Activated CD4-positive, alpha-beta T cell treated with anti-CD3 and anti-CD28 coated beads for 24 hours (primary cell): Measurements from ENCODE around the gene LCAT.
A peak's percentile ranks its signal among the peaks of the same experiment; 100 is the strongest.
"Not testable (repeated sequence)": the region's sequence is repeated elsewhere in the genome, so short reads cannot be mapped to it uniquely, and the experiment has no call there.

Source experiments
- DNase-seq, 2 donors: peaks; one replicate each; pipeline ENCODE4 v3.0.0-alpha.2; 2020; ENCODE audit warnings: low read depth in 2 of 2

Gene LCAT

DNA sequence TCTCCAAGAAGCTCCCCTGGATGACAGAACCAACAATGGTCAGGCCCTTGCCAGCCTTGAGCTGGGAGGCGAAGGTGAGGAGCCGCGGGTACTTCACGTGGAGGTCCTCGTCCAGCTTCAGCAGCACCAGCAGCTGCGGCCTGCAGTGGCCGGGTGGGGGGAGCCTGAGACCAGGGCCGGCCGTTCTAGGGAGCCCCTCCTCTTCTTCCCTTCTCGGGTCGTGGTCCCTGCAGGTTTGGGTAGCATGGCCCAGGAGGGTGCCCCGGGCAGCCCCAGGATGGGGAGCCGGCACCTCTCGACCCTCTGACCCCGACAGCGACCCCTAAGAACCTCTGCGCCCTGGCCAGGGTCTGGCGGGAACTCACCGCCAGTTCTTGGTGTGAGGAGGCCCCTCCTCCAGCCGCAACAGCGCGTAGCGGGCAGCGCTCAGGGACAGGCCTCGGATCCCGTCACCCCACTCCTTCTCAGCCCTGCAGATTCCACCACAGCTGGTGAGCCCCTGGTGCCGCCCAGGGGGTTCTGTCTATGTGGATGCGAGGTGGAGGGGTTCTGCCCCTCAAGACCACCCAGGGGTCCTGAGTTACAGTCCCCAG, 3.1 kb upstream of the LCAT start:
- no peak for DNase-seq

DNA sequence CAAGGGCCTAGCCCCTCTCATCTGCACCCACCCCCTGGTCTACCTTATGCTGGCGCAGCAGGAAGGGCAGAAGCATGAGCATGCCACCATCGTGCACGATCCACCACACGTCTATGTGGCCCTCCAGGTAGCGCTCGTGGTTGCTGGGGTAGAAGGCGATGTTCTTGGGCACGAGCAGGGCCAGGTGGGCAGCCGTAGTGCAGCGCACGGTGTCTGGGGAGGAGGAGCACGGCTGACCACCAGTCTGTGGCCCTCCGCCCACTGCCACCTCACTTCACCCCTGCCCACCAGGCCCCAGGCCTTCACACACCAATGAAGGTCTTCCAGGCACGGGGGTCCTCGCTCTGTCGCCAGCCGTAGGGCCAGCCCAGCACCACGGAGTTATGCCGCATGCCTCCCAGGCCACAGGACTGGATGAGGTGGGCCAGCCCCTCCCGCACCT, 2.2 kb upstream of the LCAT start:
- DNase-seq, result no peak

DNA sequence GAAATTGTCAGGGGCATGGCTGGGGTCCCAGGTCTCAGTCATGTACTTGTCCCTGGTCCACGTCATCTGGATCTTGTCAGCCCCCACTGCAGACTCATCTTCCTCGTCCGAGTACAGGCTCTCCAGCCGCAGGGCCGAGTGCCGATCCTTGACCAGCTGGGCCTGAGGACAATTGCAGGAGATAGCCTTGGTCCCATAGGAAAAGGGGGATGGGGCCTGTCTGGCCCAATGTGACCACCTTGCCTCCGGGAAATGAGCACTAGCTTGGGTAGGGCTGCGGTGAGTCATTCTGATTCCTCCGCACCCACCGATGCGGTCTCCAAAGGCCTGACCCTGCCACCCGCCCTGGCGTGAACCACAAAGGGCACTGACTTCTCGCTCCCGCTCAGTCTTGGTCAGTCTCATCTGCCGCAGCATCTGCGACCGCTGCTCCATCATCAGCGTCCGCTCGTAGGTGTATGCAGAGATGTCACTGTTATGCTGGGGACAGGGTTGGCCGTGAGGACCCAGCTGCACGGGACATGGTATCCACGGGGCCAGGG, 1.5 kb upstream of the LCAT start:
- no peak for DNase-seq

DNA sequence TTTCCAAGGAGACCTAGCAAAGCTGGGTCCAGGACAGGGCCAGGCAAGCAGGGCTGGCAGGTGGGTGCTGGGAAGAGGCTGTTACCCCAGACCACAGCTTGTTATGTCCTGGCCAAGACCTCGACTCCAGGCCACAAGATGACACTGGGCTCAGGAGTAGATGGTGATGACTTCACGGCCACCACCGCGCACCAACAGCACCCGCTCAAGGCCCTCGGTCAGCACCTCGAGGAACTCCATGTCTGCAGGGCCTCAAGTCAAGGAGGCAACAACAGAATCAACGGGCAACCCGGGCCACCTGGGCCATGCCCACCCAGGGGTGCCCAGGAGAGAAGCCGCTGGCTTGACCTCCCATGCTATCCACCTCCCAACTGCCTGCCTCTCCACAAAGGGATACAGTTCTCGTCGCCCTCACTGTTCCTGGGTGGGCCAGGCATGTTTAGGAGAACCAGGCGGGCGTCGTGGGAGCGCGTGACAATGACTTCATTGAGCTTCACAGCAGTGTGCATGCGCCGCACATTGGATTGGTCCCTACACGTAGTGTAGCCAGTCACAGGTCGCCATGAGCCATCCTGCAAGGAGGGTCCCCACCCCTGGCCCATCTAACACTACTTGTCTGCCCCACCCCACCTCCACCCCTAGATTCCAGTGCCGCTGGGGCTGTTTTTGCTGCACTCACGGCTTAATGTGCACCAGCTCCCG, 921 bp upstream of the LCAT start:
- no peak for DNase-seq

DNA sequence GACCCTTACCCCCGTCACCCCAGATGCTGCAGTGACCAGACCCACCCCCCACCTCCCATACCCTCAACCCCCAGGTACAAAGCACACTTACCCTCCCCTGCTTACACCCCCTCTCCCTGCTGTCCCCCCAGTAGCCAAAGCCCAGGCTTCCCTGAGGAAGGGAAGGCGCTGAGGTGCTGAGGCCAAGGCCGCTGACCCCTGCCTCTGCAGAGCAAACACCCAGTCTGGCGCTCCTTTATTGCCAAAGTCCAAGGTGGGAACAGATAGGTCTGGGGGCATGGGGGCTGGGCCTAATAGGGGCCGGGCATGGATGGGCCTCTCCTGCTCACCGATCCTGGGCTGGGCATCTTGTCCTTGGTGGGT, 683 bp downstream of the LCAT start:
- DNase-seq, result no peak

DNA sequence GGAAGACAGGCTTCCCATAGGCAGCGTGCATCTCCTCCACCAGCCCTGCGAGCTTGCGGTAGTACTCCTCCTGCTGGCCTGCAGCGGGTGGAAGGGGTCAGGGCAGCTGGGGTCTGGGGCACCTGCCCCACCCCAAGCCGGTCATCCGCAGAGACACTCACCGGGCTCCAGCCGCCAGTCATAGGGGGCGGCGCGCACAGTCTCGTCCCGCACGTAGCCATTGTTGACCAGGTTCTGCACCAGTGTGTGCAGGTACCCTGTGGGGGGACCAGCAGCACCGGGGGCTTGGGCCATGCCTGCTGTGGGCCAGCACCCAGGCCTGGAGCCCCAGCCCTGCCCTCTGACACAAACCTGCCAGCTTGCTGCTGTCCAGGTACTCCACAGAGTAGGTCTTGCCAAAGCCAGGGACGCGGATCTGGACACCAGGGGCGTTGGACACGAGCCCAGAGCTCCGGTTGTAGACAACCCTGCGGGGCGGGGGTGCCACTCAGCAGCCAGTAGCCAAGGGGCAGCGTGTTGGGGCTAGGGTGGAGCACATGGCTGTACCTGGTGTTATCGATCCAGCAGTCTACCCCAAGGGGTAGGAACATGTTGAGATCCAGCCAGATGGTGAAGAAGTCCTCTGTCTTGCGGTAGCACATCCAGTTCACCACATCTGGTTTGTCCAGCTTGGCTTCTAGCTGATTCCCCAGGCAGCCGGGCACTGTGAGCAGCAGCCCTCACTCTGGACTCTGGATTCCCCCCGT, 1.2 kb downstream of the LCAT start:
- no peak for DNase-seq

DNA sequence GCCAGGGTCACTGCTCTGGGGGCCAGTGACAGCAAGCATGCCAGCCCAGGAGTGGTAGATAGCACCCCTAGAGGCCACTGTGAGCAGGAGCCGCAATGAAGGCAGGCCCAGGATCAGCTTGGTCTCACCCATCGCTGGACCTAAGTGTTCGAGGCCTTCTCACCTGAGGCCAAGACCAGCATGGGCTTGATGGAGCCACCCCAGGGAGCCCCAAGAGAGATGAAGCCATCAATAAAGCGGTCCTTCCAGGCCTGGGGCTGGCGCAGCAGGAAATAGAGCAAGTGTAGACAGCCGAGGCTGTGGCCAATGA, 1.8 kb downstream of the LCAT start:
- DNase-seq, result no peak

DNA sequence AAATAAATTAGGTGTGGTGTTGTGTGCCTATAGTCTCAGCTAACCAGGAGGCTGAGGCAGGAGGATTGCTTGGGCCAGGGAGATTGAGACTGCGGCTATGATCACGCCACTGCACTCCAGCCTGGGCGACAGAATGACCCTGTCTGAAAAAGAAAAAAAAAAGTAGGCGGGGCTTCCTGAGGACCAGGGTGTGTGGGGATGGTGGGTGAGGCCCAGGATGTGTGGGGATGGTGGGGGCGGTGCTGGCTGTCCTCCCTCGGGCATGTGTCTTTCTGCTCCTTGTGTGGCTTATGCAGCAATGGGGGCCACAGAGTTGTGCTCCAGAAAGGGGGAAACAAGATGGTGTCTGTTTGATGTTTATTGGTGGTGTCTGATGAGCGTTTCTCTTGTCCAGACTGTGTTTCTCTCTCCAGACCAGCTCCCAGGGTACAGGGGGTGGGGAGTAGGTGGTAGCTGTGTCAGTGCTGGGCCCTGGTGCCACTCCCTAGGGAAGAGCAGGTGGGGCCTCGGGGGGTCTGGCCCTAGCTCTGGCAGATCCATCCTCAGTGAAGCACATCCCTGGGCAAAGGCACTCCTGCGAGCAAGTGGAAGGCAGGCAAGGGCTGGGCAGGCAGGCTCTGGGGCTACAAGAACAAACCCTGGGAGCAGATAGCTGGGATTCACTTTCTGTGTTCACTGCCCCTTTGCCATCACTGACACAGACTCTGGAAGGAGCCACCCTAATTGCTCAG, 2.3 kb downstream of the LCAT start:
- DNase-seq, result no peak

DNA sequence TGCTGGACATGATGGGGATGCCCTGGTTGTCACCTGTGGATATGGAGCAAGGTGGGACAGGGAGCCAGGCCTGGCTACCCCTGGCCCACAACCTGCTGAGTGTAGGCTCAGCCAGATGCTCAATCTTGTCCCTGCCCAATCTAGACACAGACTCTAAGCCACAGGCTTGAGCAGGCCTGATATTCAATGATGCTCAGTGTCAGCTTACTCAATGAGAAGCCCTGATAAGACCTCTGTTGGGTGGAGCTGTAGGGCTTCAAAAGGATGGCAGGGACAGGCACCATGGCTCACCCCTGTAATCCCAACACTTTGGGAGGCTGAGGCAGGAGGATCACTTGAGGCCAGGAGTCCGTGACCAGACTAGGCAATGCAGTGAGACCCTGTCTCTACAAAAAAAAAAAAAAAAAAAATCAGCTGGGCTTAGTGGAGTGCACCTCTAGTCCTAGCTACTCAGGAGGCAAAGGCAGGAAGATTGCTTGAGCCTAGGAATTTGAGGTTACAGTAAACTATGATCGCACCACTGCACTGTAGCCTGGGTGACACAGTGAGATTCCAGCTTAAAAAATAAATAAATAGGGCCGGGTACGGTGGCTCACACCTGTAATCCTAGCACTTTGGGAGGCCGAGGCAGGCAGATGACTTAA, 3.4 kb downstream of the LCAT start:
- DNase-seq, result no peak

DNA sequence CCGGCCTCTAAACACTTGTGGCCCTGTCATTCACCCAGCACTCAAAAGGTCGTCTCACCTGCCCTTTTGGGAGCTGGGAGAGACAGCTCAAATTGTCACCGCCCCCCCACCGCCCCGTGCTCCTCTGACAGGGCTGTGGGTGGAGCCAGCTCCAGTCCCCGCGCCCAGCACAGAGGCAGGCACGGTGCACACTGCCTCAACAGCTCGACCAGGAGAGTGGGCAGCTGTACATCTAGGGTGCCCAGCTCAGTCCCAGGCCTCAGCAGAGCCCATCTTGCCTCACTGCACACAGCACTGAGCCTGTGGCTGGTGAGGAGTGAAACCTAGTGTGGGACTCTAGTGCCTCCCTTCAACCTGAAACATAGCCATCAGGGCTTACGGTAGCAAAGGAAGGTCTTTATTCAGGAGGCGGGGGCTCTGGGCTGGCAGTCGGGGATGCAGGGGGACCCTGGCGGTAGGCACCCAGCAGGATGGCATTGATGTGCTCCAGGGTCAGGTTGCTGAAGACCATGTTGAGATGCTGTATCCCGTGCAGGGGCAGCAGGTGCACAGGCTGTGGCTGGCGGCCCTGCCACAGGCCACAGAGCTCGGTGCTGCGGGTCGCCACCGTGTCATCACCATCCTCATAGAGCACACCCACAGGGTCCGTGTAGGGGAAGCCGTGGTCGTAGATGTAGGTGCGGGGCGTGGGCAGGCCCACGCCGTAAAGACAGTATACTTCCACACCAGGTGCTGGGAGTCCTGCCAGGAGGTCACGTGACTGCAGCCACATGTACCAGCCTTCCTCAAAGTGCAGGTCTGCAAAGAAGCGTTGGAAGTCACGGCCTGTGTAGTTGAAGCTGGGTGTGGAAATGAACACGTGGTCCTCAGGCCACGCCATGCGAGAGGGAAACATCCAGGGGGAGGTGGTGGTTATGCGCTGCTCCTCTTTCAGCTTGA, 4.1 kb downstream of the LCAT start:
- peak in 1 of 2 donors; percentile 52 for DNase-seq

DNA sequence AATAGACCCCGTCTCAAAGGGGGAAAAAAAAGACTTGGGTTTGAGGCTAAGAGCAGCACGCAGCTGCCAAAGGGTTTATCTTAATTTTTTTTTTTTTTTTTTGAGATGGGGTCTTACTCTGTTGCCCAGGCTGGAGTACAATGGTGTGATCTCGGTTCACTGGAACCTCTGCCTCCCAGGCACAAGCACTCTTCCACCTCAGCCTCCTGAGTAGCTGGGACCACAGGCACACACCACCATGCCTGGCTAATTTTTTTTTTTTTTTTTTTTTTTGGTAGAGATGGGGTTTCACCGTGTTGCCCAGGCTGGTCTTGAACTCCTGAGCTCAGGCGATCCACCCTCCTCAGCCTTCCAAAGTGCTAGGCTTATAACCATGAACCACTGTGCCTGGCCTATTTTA, 6.2 kb downstream of the LCAT start:
- DNase-seq, result not testable (repeated sequence)

DNA sequence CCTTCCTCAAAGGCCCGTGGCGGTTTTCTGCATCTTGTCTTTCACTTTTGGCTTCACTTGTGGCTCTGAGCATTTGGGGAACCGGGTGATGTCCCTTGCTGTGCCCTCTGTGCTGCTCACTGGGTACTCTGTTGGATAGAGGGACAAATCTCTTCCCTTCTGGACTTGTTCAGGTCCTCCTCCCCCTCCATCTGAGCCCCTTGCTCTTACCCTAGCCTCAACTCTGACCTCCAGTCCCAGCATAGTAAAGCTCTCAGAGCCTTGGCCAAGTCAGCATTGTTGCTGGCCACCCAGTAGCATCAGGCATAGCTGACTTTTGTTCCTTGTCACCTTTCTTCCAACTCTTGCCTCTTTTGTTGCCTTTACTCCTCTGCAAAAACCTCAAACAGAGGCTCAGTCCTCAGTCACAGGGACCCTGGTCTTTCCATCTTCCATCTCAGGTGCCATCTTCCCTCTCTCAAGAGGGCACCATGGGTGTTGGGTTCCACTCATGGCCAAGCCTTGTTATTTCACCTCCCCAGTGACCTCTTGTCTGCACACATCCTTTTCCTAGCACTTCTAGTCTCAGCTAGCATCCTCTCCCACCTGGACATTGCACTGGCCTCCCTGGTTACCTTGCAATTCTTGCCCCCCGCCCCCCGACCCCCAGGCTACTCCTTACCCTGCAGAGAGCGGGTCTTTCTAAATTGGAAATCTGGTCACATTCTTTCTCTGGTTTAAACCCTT, 6.9 kb downstream of the LCAT start:
- DNase-seq, result peak; percentile 56 to 61

DNA sequence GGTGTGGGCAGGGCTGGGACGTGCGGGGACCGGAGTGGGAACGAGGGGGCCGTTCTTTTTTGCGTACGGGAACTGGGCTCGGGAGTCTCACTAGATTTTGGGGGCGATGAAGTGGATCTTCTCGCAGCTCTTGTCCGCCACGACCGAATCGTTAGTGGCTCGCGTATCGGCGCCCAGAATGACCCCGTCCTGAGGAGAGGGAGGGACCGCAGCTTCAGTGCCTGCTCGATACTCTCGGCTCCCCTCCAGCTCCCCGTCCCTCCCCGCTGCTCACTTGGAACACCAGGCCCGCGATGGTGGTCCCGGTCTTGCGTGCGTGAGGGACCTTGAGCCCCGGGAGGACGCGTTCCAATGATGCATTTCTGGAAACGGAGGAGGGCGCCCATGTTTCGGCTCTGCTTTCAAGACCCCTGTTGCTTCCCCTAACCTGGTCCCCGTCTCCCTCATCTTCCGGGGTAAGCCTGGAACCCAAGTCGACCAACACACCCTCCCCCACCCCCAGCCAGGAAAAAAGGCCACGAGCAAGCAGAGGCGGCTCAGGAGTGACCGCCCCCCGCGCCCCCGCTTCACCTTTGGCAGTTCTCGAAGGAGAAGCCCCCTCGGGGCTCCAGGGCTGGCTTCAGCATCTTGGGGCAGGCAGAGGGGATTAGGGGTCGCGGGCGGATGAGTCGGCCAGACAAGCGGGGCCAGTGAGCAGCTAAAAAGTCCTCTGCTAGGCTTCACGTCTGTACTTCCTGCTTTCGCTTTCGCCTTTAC, 7.6 kb downstream of the LCAT start, which contains the start of gene PSMB10:
PSMB10 (minus strand) TSS at position 727 of the 756 bp plus-strand sequence; CDS start at position 626, 101 bp downstream.
- no peak for DNase-seq

DNA sequence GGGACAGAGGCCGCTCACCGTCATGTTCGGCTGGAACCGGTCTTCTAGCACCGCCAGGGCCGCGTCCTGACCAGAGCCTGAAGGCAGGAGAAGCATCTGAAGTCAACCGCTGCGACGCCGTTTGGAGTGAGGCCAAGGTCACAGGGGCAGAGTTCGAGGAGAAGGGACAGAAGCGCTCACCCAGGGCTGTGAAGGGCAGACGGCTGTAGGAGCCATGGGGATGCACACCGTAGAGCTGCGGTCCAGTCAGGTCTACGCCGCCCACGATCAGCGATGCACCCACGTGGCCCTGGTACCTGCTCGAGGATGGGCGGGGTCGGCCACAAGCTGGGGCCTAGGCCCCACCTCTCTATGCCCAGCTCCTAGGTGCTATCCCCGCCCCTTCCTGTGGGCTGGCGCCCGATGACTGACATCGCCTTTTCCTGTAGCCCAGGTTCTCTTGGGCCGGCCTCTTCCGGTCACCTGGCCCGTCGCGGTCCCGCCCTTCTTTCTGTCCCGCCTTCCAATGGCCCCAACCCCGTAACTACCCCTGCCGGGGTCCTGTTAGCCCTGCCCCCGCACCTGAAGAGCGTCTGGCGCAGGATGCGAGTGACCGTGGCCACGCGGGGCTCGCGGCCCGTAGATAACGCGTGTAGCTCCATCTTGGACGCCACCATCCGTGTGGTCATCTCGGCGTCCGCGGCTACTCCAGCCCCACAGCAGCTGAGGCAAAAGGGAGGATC, 8.4 kb downstream of the LCAT start:
- DNase-seq, result peak; percentile 93

DNA sequence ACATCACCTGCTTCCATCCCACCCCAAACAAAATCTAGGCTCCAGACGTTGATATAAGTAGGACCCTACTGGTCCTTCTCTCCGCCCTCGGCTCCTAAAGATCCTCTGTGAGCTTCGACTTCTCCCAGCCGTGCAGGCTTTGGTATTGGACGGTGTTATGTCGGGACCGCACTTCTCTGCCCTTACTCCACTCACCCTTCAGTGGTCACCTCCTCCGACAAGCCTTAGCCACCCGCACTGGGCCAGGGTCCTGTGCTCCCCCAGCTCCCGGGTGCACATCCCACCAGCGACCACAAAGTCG, 8.9 kb downstream of the LCAT start:
- DNase-seq, result no peak

DNA sequence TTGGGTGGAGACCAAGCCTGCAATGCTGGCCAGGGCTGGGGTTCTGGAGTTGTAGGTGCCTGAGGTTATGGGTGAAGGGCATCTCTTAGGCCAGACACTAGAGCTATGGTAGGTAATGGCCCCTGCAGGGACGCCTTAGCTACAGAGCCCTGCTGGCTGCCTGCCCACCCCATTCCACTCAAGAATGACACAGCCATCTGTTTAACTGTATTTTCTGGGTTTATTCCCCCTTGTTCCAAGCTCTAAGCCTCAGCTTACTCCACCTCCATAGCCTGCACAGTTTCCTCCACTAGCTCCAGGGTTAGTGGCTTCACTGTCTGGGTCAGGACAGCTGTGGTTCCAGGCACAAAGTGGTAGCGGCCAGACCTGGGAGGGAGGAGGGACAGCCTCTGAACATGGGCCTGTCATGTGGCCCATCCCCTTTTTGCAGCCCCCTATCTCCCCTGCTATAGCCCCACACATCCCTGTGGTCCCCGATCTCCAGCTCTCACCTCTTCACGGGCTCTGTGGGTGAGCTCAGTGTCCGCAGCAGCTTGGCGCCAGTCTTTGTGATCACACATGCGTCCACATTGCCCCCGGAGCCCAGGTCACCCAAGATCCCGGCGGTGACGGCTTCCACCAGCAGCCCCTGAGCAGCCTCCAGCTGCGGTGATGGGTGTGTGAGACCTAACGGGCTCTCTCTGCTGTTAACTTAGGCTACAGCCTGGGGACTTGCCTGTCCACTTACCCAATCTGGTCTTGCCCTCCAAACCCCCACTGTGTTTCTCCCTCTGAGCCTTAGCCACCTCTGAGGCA, 9.4 kb downstream of the LCAT start:
- no peak for DNase-seq

DNA sequence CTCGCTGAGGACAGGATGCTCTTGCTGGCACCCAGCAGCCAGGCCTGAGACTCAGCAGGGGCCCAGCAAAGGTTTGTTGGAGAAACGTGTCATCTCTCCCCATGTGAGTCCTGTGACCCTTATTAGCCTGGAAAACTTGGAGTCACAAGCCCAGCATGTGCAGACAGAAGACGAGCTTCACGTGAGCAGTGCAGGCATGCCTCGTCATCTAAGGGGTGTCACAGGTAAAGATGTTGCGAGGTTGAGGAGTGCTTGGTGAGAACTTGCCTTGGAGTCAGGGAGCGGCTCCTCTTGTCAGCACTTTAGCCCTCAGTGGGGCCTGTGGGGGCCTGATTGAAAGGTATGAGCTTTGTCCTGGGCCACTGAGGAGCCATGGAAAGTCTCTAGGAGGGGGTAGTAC, 10.1 kb downstream of the LCAT start:
- DNase-seq, result no peak

DNA sequence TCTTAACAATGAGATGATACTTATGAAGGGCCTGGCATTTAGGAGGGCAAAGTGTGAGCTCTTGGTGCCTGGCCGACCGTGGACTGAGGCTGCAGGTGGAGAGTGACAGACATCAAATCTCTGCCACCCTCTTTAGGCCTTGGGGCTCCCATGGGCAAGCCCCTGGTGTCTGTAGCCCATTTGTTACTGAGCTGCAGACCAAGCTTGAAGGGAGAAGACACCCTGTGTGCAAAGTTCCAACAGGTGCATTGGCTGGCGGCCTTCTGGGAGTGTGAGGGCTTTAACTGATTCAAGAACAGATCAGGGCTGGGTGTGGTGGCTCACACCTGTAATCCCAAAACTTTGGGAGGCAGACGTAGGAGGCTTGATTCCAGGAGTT, 11.5 kb downstream of the LCAT start:
- no peak for DNase-seq
